ENCODE measurements around the gene DDRGK1. TPM values are rescaled to one million over a fixed set of nuclear protein-coding genes. Genes with fewer than 3 reads are reported as not detected.

The DDRGK1 gene
- total RNA-seq, 1 donor, result 26.8 TPM

DNA sequence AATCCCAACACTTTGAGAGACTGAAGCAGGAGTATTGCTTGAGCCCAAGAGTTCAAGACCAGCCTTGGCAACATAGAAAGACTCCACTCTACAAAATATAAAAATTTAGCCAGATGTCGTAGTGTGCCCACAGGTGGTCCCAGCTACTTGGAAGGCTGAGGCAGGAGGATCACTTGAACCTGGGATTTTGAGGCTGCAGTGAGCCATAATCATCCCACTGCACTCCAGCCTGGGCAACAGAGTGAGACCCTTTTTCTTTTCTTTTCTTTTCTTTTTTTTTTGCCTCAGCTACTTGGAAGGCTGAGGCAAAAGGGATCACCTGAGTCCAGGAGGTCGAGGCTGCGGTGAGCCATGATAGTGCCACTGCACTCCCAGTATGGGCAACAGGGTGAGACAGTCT is 62.7 kb downstream of the DDRGK1 start:
- no peaks in the 10 kb centered on the region for H3K9me3 ChIP-seq (ENCODE audit: low read depth, low read length)
- peaks cover 32% of the 10 kb centered on the region for H4K20me1 ChIP-seq (ENCODE audit: insufficient read depth, low read length)
- no peaks in the 10 kb centered on the region for H3K4me1 ChIP-seq (ENCODE audit: insufficient read depth, low read length)
- no peak overlapping the region for H3K4me2 ChIP-seq (ENCODE audit: insufficient read depth, low read length)
- H3K27ac ChIP-seq (ENCODE audit: low read depth, low read length), result no peak overlapping the region
- H3K36me3 ChIP-seq (ENCODE audit: insufficient read depth, low read length), result no peaks in the 10 kb centered on the region
- no peaks in the 10 kb centered on the region for H3K27me3 ChIP-seq (ENCODE audit: insufficient read depth, low read length)
- H3K79me2 ChIP-seq (ENCODE audit: insufficient read depth, low read length), result peaks cover 69% of the 10 kb centered on the region
- TF ChIP-seq, protein P1, sequence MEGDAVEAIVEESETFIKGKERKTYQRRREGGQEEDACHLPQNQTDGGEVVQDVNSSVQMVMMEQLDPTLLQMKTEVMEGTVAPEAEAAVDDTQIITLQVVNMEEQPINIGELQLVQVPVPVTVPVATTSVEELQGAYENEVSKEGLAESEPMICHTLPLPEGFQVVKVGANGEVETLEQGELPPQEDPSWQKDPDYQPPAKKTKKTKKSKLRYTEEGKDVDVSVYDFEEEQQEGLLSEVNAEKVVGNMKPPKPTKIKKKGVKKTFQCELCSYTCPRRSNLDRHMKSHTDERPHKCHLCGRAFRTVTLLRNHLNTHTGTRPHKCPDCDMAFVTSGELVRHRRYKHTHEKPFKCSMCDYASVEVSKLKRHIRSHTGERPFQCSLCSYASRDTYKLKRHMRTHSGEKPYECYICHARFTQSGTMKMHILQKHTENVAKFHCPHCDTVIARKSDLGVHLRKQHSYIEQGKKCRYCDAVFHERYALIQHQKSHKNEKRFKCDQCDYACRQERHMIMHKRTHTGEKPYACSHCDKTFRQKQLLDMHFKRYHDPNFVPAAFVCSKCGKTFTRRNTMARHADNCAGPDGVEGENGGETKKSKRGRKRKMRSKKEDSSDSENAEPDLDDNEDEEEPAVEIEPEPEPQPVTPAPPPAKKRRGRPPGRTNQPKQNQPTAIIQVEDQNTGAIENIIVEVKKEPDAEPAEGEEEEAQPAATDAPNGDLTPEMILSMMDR (IDR thresholded peaks at IDR 0.05; ENCODE audit: extremely low read depth, low read depth, low read length), result no peak
- no peak for DNase-seq (ENCODE audit: insufficient read length, low spot score, missing footprints)
- H3K4me3 ChIP-seq (ENCODE audit: insufficient read depth, low read length), result no peak overlapping the region
- H2AFZ ChIP-seq (ENCODE audit: low read length), result no peak overlapping the region

Other genes with a start within 250 kb of the DDRGK1 start
- gene GNRH2, start 161.1 kb downstream of the DDRGK1 start, total RNA-seq, result 0.29 TPM in 1 of 2 replicates, not detected in the other
- 20.6 and 21.0 TPM in 2 replicates for gene MRPS26, start 158.6 kb downstream of the DDRGK1 start, total RNA-seq
- gene OXT, start 133.1 kb downstream of the DDRGK1 start, total RNA-seq, result not detected in 2 replicates
- not detected in 2 replicates for gene AVP, start 120.0 kb downstream of the DDRGK1 start, total RNA-seq
- gene FASTKD5, start 44.8 kb downstream of the DDRGK1 start, total RNA-seq, result 8.3 and 9.4 TPM in 2 replicates
- gene UBOX5, start 44.8 kb downstream of the DDRGK1 start, total RNA-seq, result 4.1 and 4.3 TPM in 2 replicates
- gene LZTS3, start 31.1 kb downstream of the DDRGK1 start, total RNA-seq, result 2.4 and 3.6 TPM in 2 replicates
- 29.8 and 34.0 TPM in 2 replicates for gene ITPA, start 4.8 kb upstream of the DDRGK1 start, total RNA-seq
- gene SLC4A11, start 34.5 kb upstream of the DDRGK1 start, total RNA-seq, result under 0.01 TPM in 2 replicates
- 10.6 and 11.2 TPM in 2 replicates for gene DNAAF9, start 203.0 kb upstream of the DDRGK1 start, total RNA-seq